ENCODE data around the gene AXIN1.

GRCh38 chr16:287298-287811, 65.2 kb downstream of the AXIN1 start:
- TF ChIP-seq CTCF (conservative IDR thresholded peaks at IDR 0.05; ENCODE audit: low read length): no peak; the same call in 1 of the 2 replicates
- no peak for TF ChIP-seq EZH2phosphoT487 (IDR thresholded peaks at IDR 0.05; ENCODE audit: borderline replicate concordance)

Measured in Loucy (cell line).